CD4-positive, alpha-beta memory T cell (primary cell): ENCODE data around the gene TPRN. TPM values are rescaled to one million over a fixed set of nuclear protein-coding genes. Genes with fewer than 3 reads are reported as not detected.
A peak's percentile ranks its signal among the peaks of the same experiment; 100 is the strongest.

Experiments
- CTCF ChIA-PET: fragments of 350-600 bp; sonication (Branson Sonifier 250); formaldehyde crosslinking; loops from one replicate; lab custom pipeline; 2021; ENCODE audit warnings: inconsistent platforms; ENCODE audit not compliant: partially characterized antibody; lab: Charles Lee
- POLR2A ChIA-PET: fragments of 350-600 bp; sonication (Branson Sonifier 250); formaldehyde crosslinking; loops from one replicate; lab custom pipeline; 2021; ENCODE audit not compliant: partially characterized antibody; lab: Charles Lee
- DNase-seq, 5 donors: peaks; one replicate each; pipeline versions ENCODE4 v3.0.0 to v3.0.0-alpha.2; 2020 to 2022; ENCODE audit warnings: mixed read lengths in 1 of 5
- H3K27ac ChIP-seq: one replicate; pipeline ENCODE4 v1.7.0; 2013; ENCODE audit warnings: low read depth, low read length
- H3K27me3 ChIP-seq: 2 replicates; pipeline ENCODE4 v1.7.0; 2013; ENCODE audit warnings: mild to moderate bottlenecking, low read length, moderate library complexity; ENCODE audit not compliant: insufficient read depth
- H3K36me3 ChIP-seq: 2 replicates; pipeline ENCODE4 v1.7.0; 2013; ENCODE audit warnings: mild to moderate bottlenecking, low read length, moderate library complexity; ENCODE audit not compliant: insufficient read depth
- H3K4me1 ChIP-seq: 2 replicates; pipeline ENCODE4 v1.7.0; 2013; ENCODE audit warnings: mild to moderate bottlenecking, low read length, moderate library complexity; ENCODE audit not compliant: insufficient read depth
- H3K4me3 ChIP-seq, 2 donors: one replicate each; pipeline ENCODE4 v1.7.0; 2013; ENCODE audit warnings: low read length in 2 of 2, mild to moderate bottlenecking in 1 of 2
- H3K9me3 ChIP-seq, 2 donors: one replicate each; pipeline ENCODE4 v1.7.0; 2013; ENCODE audit warnings: low read length in 2 of 2, control low read depth in 1 of 2; ENCODE audit not compliant: control insufficient read depth in 1 of 2
- H3K27ac Mint-ChIP-seq, 7 donors: one replicate each; pipeline ENCODE4 v1.8.0; 2020 to 2021; ENCODE audit warnings: mixed read lengths in 7 of 7, mild to moderate bottlenecking in 6 of 7, inconsistent platforms in 3 of 7, moderate library complexity in 3 of 7
- H3K27me3 Mint-ChIP-seq, 2 donors: one replicate each; pipeline ENCODE4 v1.8.0; 2020 to 2021; ENCODE audit warnings: mixed read lengths in 2 of 2
- H3K36me3 Mint-ChIP-seq, 2 donors: one replicate each; pipeline ENCODE4 v1.8.0; 2020 to 2021; ENCODE audit warnings: mixed read lengths in 2 of 2, inconsistent platforms in 1 of 2, mild to moderate bottlenecking in 1 of 2
- H3K4me1 Mint-ChIP-seq, 4 donors: one replicate each; pipeline ENCODE4 v1.8.0; 2020 to 2021; ENCODE audit warnings: mixed read lengths in 4 of 4, mild to moderate bottlenecking in 1 of 4
- H3K4me3 Mint-ChIP-seq, 8 donors: one replicate each; pipeline ENCODE4 v1.8.0; 2020 to 2021; ENCODE audit warnings: mixed read lengths in 8 of 8, mild to moderate bottlenecking in 7 of 8, moderate library complexity in 6 of 8, inconsistent platforms in 3 of 8
- H3K9me3 Mint-ChIP-seq, 8 donors: one replicate each; pipeline ENCODE4 v1.8.0; 2020 to 2021; ENCODE audit warnings: mixed read lengths in 8 of 8, mild to moderate bottlenecking in 5 of 8, inconsistent platforms in 3 of 8, moderate library complexity in 1 of 8
- intact Hi-C: fragments of 100-400 bp; cut with micrococcal nuclease; formaldehyde crosslinking; loops from one replicate; pipeline ENCODE4 v1.15.1; 2023
- polyA plus RNA-seq, 2 donors: library from polyadenylated mRNA; unstranded; fragments of 300-500 nt; fragmentation: Illumina TruSeq; gene quantifications; one replicate each; pipeline ENCODE4 v1.2.3, GENCODE V29; 2021
- total RNA-seq, 2 experiments: library from RNA; stranded (reverse); gene quantifications; one replicate each; pipeline ENCODE4 v1.2.3, GENCODE V29; 2021

TPRN gene
- total and polyA plus RNA-seq, 4 experiments from 2014 or later = 0.27 to 8.6 (median 4.5) TPM

DNA sequence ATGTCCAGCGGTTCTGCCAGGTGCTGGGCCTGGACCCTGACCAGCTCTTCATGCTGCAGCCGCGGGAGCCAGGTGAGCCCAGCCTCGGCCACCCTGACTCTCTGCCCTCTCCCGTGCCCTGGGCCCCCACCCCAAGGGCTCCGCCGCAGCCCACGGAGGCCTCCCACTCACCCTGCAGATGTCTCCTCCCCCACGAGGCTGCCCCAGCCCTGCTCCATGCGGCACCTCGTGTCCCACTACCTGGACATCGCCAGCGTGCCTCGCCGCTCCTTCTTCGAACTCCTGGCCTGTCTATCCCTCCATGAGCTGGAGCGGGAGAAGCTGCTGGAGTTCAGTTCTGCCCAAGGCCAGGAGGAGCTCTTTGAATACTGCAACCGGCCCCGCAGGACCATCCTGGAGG, 14.1 kb upstream of the TPRN start:
- no peak overlapping the region for H3K4me3 Mint-ChIP-seq
- ChIA-PET CTCF (interaction anchor here (3.0 kb wide), 1 partner anchor 22 kb away, joined by 10 read pairs; no protein-coding TSS in a partner anchor), POLR2A (interaction anchor here (1.6 kb wide), 1 partner anchor 9 kb away, joined by 7 read pairs; the partner anchor contains the start of genes NDOR1 and TMEM203)
- Histone ChIP-seq H3K4me1 (no peaks in the 10 kb centered on the region), H3K27ac (no peak overlapping the region), H3K9me3 (no peaks in the 10 kb centered on the region), H3K4me3 (no peak overlapping the region), H3K27me3 (no peaks in the 10 kb centered on the region), H3K36me3 (no peaks in the 10 kb centered on the region)
- no peaks in the 10 kb centered on the region for H3K27me3 Mint-ChIP-seq
- intact Hi-C loops = no loop called here
- peaks cover 0 to 1% (median 0%) of the 10 kb centered on the region in 4 donors for H3K4me1 Mint-ChIP-seq
- no peaks in the 10 kb centered on the region for H3K9me3 Mint-ChIP-seq
- peak overlapping the region in 1 of 7 donors; percentile 27 for H3K27ac Mint-ChIP-seq
- H3K36me3 Mint-ChIP-seq = no peaks in the 10 kb centered on the region
- DNase-seq = no peak

DNA sequence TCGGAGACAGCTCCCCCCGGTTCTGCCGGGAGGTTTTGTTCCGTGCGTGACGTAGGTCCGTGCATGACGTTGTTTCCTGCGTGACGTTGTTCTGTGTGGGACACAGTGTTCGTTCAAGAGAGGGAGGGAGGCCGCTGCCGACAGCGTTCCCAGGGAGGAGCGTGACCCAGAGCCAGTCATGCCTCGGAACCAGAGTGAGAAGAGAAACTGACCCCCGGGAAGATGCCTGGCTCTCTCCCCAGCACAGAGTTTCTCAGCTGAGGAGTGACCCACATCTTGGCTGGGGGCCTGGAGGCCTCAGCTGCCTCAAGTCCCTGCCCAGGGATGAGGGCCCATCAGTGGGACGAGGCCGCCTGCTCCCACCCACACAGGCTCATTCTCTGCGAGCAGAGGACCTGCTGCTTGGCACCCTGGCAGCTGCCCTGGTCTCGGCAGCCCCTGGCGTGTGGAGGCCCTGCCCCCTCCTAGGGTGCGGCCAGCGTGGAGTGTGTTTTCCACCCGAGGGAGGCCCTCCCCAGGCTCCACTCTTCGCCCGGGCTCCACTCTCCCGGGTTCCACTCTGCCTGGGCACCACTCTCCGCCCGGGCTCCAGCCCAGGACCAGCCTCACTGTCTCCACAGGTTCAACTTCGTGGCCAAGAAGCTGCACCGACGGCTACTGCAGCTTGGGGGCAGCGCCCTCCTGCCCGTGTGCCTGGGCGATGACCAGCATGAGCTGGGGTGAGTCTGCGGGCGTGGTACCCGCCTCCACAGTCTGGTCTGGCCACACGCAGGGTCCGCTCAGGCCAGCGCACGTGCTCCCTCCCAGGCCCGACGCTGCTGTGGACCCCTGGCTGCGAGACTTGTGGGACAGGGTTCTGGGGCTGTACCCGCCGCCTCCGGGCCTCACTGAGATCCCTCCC, 12.9 kb upstream of the TPRN start:
- H3K9me3 ChIP-seq = no peaks in the 10 kb centered on the region
- no peaks in the 10 kb centered on the region for H3K9me3 Mint-ChIP-seq
- peak overlapping the region in 1 of 7 donors; percentile 27 for H3K27ac Mint-ChIP-seq
- POLR2A ChIA-PET = interaction anchor here (1.6 kb wide), 1 partner anchor 8 kb away, joined by 7 read pairs; the partner anchor contains the start of genes NDOR1 and TMEM203
- H3K4me3 ChIP-seq = no peak overlapping the region
- CTCF ChIA-PET = no interaction called here
- no peaks in the 10 kb centered on the region for H3K4me1 ChIP-seq
- no peaks in the 10 kb centered on the region for H3K36me3 ChIP-seq
- intact Hi-C loops = no loop called here
- DNase-seq = no peak
- H3K27ac ChIP-seq = no peak overlapping the region
- no peak overlapping the region for H3K4me3 Mint-ChIP-seq
- peaks cover 0 to 4% (median 2%) of the 10 kb centered on the region in 4 donors for H3K4me1 Mint-ChIP-seq
- no peaks in the 10 kb centered on the region for H3K27me3 Mint-ChIP-seq
- peaks cover 0 to 4% of the 10 kb centered on the region in 2 donors for H3K36me3 Mint-ChIP-seq
- no peaks in the 10 kb centered on the region for H3K27me3 ChIP-seq

DNA sequence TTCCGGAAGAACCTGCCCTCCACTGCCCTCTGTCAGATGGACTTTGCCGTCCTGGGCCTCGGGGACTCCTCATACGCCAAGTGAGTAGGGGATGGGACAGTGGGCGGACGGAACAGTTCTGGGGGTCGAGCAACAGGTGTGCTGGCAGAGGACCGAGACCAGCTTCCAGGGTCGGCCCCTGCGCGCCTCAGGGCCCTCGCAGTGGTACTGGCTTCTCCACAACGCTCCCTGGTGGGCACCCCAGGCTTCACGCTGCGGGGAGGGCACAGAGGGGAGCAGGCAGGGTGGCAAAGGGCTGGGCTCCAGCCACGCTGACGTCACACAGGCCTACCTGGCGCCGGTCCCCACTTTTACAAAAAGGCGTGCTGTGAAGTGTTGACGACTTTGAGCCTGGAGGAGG, 12.0 kb upstream of the TPRN start:
- DNase-seq = no peak
- CTCF ChIA-PET = no interaction called here
- H3K36me3 Mint-ChIP-seq = peaks cover 2 to 6% of the 10 kb centered on the region in 2 donors
- intact Hi-C loops = no loop called here
- no peaks in the 10 kb centered on the region for H3K9me3 Mint-ChIP-seq
- no peak overlapping the region for H3K4me3 Mint-ChIP-seq
- Histone ChIP-seq H3K27me3 (no peaks in the 10 kb centered on the region), H3K4me3 (no peak overlapping the region), H3K27ac (no peak overlapping the region), H3K9me3 (no peaks in the 10 kb centered on the region), H3K4me1 (no peaks in the 10 kb centered on the region), H3K36me3 (no peaks in the 10 kb centered on the region)
- H3K27ac Mint-ChIP-seq = no peak overlapping the region
- H3K27me3 Mint-ChIP-seq = no peaks in the 10 kb centered on the region
- POLR2A ChIA-PET = no interaction called here
- H3K4me1 Mint-ChIP-seq = peaks cover under 1 to 7% (median 5%) of the 10 kb centered on the region in 4 donors

DNA sequence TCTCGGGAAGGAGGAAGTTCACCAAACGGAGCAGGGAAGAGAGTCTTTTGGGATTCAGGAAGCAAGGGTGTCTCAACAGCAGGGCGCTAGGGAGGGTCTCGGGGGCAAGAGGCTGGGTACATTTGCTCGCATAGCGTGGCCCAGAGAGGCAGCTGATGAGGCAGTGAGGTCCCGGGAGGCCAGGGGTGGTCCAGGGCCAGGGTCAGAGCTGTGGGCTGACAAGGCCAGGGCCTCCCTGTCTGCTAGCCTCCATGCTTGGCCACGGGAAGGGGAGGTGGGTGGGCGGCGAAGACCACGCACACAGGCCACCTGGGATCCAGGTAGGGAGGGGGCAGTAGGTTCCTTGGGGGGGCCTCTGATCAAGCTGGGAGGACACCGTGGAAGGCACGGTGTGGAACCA, 11.0 kb upstream of the TPRN start:
- no peaks in the 10 kb centered on the region for H3K9me3 ChIP-seq
- no peak for DNase-seq
- intact Hi-C loops = no loop called here
- ChIA-PET CTCF (no interaction called here), POLR2A (interaction anchor here (0.6 kb wide), 1 partner anchor 19 kb away, joined by 3 read pairs; no protein-coding TSS in a partner anchor)
- no peaks in the 10 kb centered on the region for H3K27me3 ChIP-seq
- no peak overlapping the region for H3K27ac ChIP-seq
- H3K27ac Mint-ChIP-seq = peak overlapping the region in 3 of 7 donors; percentile 35 to 71 (median 52)
- H3K4me3 Mint-ChIP-seq = no peak overlapping the region
- peaks cover 8 to 9% of the 10 kb centered on the region in 2 donors for H3K36me3 Mint-ChIP-seq
- peaks cover 8% of the 10 kb centered on the region for H3K4me1 ChIP-seq
- no peak overlapping the region for H3K4me3 ChIP-seq
- no peaks in the 10 kb centered on the region for H3K9me3 Mint-ChIP-seq
- H3K36me3 ChIP-seq = no peaks in the 10 kb centered on the region
- H3K27me3 Mint-ChIP-seq = no peaks in the 10 kb centered on the region
- peaks cover 11 to 17% (median 14%) of the 10 kb centered on the region in 4 donors for H3K4me1 Mint-ChIP-seq

DNA sequence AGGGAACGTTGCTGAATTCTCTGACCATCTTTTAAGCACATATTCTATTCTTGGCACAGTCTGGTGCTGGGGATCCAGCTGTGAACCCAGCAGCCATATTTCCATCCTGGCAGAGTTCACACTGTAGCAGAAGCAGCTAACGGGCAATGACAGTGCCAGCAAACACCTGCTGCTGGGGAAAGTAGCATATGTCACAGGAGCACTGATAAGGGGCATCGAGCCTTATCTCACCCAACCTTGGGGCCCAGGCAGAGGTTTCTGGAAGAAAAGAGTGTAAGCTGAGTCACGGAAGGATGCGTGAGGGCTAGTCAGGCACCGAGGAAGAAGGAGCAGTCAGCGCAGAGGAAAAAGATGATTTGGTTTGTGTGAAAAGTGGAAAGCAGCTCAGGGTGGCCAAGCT, 6.1 kb upstream of the TPRN start:
- CTCF ChIA-PET = interaction anchor here (1.1 to 1.5 kb wide), 2 partner anchors 17 to 20 kb away, joined by 4 to 5 read pairs; partner anchors contain the start of gene RNF224
- H3K27ac Mint-ChIP-seq = peak overlapping the region; percentile 83 to 96 (median 92)
- no peaks in the 10 kb centered on the region for H3K27me3 ChIP-seq

DNA sequence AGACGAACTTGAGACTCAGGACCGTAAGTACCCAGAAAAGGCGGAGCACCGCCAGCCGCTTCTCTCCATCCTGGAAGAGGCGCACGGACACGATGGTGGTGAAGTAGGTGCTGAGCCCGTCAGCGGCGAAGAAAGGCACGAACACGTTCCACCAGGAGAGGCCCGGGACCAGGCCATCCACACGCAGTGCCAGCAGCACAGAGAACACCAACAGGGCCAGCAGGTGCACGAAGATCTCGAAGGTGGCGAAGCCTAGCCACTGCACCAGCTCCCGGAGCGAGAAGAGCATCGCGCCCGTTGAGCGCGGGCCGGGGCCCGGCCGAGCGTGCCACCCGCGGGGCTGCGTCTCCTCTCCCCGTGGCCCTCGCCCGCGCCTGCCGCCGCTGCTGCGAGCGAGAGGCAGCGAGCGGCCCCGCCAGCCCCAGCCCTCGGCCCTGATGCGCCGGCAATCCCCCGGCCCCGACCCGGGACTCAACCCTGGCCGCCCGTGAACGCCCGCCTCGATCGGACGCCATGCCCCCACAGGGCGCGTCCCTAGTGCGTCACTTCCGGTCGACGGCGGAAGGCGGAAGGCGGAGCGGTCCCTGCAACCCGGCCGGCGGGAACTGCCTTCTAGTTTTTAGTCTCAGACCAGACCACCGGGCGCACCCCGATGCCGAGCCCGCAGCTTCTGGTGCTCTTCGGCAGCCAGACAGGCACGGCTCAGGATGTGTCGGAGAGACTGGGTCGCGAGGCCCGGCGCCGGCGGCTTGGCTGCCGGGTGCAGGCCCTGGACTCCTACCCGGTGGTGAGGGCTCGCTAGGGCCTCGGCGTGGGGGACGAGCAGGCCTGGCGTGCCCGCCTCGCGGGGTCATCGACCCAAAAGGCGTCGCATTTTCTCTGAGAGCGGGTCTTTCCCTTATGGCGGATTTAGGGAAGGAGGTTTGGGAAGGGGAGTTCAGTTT, 4.9 kb upstream of the TPRN start, which contains the start of the genes NDOR1 and TMEM203:
NDOR1 (plus strand) TSS at position 575 of the 944 bp plus-strand sequence; CDS start at position 653, 78 bp downstream.
TMEM203 (minus strand) TSS at position 523 of the 944 bp plus-strand sequence; CDS start at position 289, 234 bp downstream.
- ChIA-PET POLR2A (interaction anchor here (0.6 to 11.9 kb wide), 9 partner anchors 8 to 138 kb away, joined by 3 to 169 read pairs (median 5); partner anchors contain the start of genes ANAPC2, MAN1B1, NELFB and RNF208), CTCF (interaction anchor here (0.6 to 1.5 kb wide), 3 partner anchors 17 to 31 kb away, joined by 3 to 5 read pairs (median 4); partner anchors contain the start of genes ANAPC2 and SSNA1)
- Mint-ChIP-seq H3K4me1 (peaks cover 26 to 59% (median 48%) of the 10 kb centered on the region in 4 donors), H3K9me3 (no peaks in the 10 kb centered on the region), H3K4me3 (peak within 1 kb of the TSS; percentile 88 to 96 (median 94)), H3K27ac (peak within 1 kb of the TSS; percentile 92 to 99 (median 96)), H3K27me3 (no peaks in the 10 kb centered on the region), H3K36me3 (peaks cover 9 to 18% of the 10 kb centered on the region in 2 donors)
- peak; percentile 89 to 93 (median 91) for DNase-seq
- no peaks in the 10 kb centered on the region for H3K27me3 ChIP-seq
- peak within 1 kb of the TSS; percentile 90 to 94 for H3K4me3 ChIP-seq
- H3K4me1 ChIP-seq = peaks cover 49% of the 10 kb centered on the region
- no peaks in the 10 kb centered on the region for H3K9me3 ChIP-seq
- no peaks in the 10 kb centered on the region for H3K36me3 ChIP-seq
- peak within 1 kb of the TSS; percentile 94 for H3K27ac ChIP-seq
- intact Hi-C loops = loop anchor here (1.0 kb wide), 2 partner anchors 17 to 18 kb away; partner anchors contain the start of genes ANAPC2 and SSNA1

More for the DNA sequence above, 6.1 kb upstream of the TPRN start:
- Histone ChIP-seq H3K36me3 (no peaks in the 10 kb centered on the region), H3K4me1 (peaks cover 43% of the 10 kb centered on the region), H3K27ac (peak overlapping the region; percentile 94), H3K9me3 (no peaks in the 10 kb centered on the region), H3K4me3 (peak overlapping the region in 1 of 2 donors; percentile 94)
- H3K36me3 Mint-ChIP-seq = peaks cover 9 to 15% of the 10 kb centered on the region in 2 donors
- peak overlapping the region; percentile 88 to 96 (median 94) for H3K4me3 Mint-ChIP-seq
- H3K9me3 Mint-ChIP-seq = no peaks in the 10 kb centered on the region
- no peaks in the 10 kb centered on the region for H3K27me3 Mint-ChIP-seq
- H3K4me1 Mint-ChIP-seq = peaks cover 26 to 49% (median 40%) of the 10 kb centered on the region in 4 donors
- POLR2A ChIA-PET = interaction anchor here (1.4 to 11.9 kb wide), 6 partner anchors 16 to 120 kb away, joined by 4 to 169 read pairs (median 8); partner anchors contain the start of genes ANAPC2, MAN1B1, NELFB and RNF208
- DNase-seq = no peak
- intact Hi-C loops = no loop called here
